ENCODE results near the gene CHST10. TPM values are rescaled to one million over a fixed set of nuclear protein-coding genes. Genes with fewer than 3 reads are reported as not detected.

Gene CHST10
- total RNA-seq, 1 experiment from 2014 or later, result 29.7 TPM

- H3K79me2 ChIP-seq (ENCODE audit: insufficient read depth, low read length), result no peaks in the 10 kb centered on the region
- H3K14ac ChIP-seq (ENCODE audit: insufficient read depth, low read length), result no peak overlapping the region
- no peaks in the 10 kb centered on the region for H3K27me3 ChIP-seq (ENCODE audit: insufficient read depth, low read length)
- H3K23me2 ChIP-seq (ENCODE audit: insufficient read length, low read depth, low read length, poor library complexity, severe bottlenecking), result no peaks in the 10 kb centered on the region
- DNase-seq, result no peak
- Mint-ChIP-seq H3K36me3 (ENCODE audit: insufficient read depth in 1 of 3, low read depth in 3 of 3) (peaks cover 15 to 54% (median 22%) of the 10 kb centered on the region in 3 experiments), H3K4me1 (peaks cover 17 to 18% of the 10 kb centered on the region in 2 experiments), H3K4me3 (no peak overlapping the region), H3K27ac (no peak overlapping the region), H3K27me3 (ENCODE audit: low read depth) (peaks cover 2% of the 10 kb centered on the region; the same call in 1 of the 2 replicates), H3K9me3 (peaks cover 45 to 49% of the 10 kb centered on the region in 2 experiments)
- no peak overlapping the region for H3K9ac ChIP-seq (ENCODE audit: extremely low read depth, insufficient read length, low read length)
- H3T11ph ChIP-seq (ENCODE audit: low read length), result no peak overlapping the region
- H3K4me2 ChIP-seq (ENCODE audit: insufficient read depth, insufficient read length, low read length), result no peak overlapping the region
- H3K4ac ChIP-seq (ENCODE audit: low read depth, low read length), result no peak overlapping the region
- H3K56ac ChIP-seq (ENCODE audit: insufficient read length, low read depth, low read length), result no peak overlapping the region
- H2BK20ac ChIP-seq (ENCODE audit: low read depth, low read length, poor library complexity, severe bottlenecking), result no peak overlapping the region
- no peak overlapping the region for H2BK12ac ChIP-seq (ENCODE audit: insufficient read length, low read depth, low read length)
- no peak overlapping the region for H4K8ac ChIP-seq (replicated peaks; ENCODE audit: insufficient read length, low read depth, low read length)
- H2BK5ac ChIP-seq (ENCODE audit: insufficient read length, low read length), result no peak overlapping the region
- H3K79me1 ChIP-seq (ENCODE audit: insufficient read depth, low read depth, low read length, poor library complexity, severe bottlenecking), result no peaks in the 10 kb centered on the region
- no peak overlapping the region for H3K18ac ChIP-seq (ENCODE audit: insufficient read length, low read depth, low read length)
- H4K91ac ChIP-seq (ENCODE audit: insufficient read length, low read depth, low read length), result no peak overlapping the region
- no peaks in the 10 kb centered on the region for H4K20me1 ChIP-seq (ENCODE audit: control insufficient read depth, insufficient read depth, insufficient read length)
- no peak overlapping the region for H2BK15ac ChIP-seq (ENCODE audit: low read depth, low read length)
- TF ChIP-seq, protein P1, sequence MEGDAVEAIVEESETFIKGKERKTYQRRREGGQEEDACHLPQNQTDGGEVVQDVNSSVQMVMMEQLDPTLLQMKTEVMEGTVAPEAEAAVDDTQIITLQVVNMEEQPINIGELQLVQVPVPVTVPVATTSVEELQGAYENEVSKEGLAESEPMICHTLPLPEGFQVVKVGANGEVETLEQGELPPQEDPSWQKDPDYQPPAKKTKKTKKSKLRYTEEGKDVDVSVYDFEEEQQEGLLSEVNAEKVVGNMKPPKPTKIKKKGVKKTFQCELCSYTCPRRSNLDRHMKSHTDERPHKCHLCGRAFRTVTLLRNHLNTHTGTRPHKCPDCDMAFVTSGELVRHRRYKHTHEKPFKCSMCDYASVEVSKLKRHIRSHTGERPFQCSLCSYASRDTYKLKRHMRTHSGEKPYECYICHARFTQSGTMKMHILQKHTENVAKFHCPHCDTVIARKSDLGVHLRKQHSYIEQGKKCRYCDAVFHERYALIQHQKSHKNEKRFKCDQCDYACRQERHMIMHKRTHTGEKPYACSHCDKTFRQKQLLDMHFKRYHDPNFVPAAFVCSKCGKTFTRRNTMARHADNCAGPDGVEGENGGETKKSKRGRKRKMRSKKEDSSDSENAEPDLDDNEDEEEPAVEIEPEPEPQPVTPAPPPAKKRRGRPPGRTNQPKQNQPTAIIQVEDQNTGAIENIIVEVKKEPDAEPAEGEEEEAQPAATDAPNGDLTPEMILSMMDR (conservative IDR thresholded peaks at IDR 0.05), result no peak
- H3K9me3 ChIP-seq (ENCODE audit: control insufficient read depth, low read depth, low read length), result no peaks in the 10 kb centered on the region
- no peak overlapping the region for H2AFZ ChIP-seq (ENCODE audit: low read length)
- no peak overlapping the region for H3K23ac ChIP-seq (ENCODE audit: insufficient read length, low read depth, low read length)
- H3K27ac ChIP-seq (ENCODE audit: insufficient read length, low read depth, low read length), result no peak overlapping the region
- no peak overlapping the region for H2BK120ac ChIP-seq (ENCODE audit: low read depth, low read length, poor library complexity, severe bottlenecking)
- no peaks in the 10 kb centered on the region for H3K4me1 ChIP-seq (ENCODE audit: insufficient read depth, low read length)
- no peak overlapping the region for H2AK5ac ChIP-seq (ENCODE audit: insufficient read length, low read length)
- H4K5ac ChIP-seq (ENCODE audit: insufficient read length, low read depth, low read length), result no peak overlapping the region
These were observed 57.9 kb downstream of the CHST10 start for GRCh38 chr2:100359576-100359975.
